ENCODE results near the gene TLE5.

Gene TLE5

GRCh38 chr19:3003046-3003445, 59.2 kb downstream of the TLE5 start:
- DNase-seq (ENCODE audit: low spot score) = no peak
- in situ Hi-C loops (cut with MboI; ENCODE audit: low pct_unique_long_range_greater_than_20kb, low sequenced_read_pairs, unreplicated experiment) = no loop called here
- no peak for TF ChIP-seq CTCF (IDR thresholded peaks at IDR 0.05; ENCODE audit: extremely low read depth, insufficient read depth, missing control alignments)
